WERI-Rb-1 (cell line): ENCODE measurements around the gene HSD11B1.

Experiments
- DNase-seq: peaks from one replicate; pipeline ENCODE4 v3.0.0-alpha.2; 2020
- H3K27ac ChIP-seq: fragments of 250-450 bp; sonication (Bioruptor Pico); 2 replicates; pipeline ENCODE4 v1.5.1; 2020; ENCODE audit warnings: mild to moderate bottlenecking, moderate library complexity
- H3K27me3 ChIP-seq: fragments of 250-450 bp; sonication (Bioruptor Pico); 2 replicates; pipeline ENCODE4 v1.5.1; 2021; ENCODE audit warnings: mild to moderate bottlenecking, low read depth, moderate library complexity; ENCODE audit not compliant: insufficient read depth, severe bottlenecking
- H3K36me3 ChIP-seq: fragments of 250-450 bp; sonication (Bioruptor Pico); 2 replicates; pipeline ENCODE4 v1.5.1; 2020; ENCODE audit warnings: mild to moderate bottlenecking, moderate library complexity
- H3K4me3 ChIP-seq: 2 replicates; pipeline ENCODE4 v1.5.1; 2011; ENCODE audit warnings: low read depth, mild to moderate bottlenecking, control low read depth, low read length
- H3K9me3 ChIP-seq: fragments of 250-450 bp; sonication (Bioruptor Pico); 2 replicates; pipeline ENCODE4 v1.5.1; 2021; ENCODE audit warnings: mild to moderate bottlenecking, moderate library complexity; ENCODE audit not compliant: severe bottlenecking
- TF ChIP-seq, protein P1 (sequence below): IDR thresholded peaks from 2 replicates; pipeline ENCODE4 v1.5.1; 2011; ENCODE audit warnings: low read depth, mild to moderate bottlenecking, control low read depth, inconsistent platforms, low read length

The HSD11B1 gene

DNA sequence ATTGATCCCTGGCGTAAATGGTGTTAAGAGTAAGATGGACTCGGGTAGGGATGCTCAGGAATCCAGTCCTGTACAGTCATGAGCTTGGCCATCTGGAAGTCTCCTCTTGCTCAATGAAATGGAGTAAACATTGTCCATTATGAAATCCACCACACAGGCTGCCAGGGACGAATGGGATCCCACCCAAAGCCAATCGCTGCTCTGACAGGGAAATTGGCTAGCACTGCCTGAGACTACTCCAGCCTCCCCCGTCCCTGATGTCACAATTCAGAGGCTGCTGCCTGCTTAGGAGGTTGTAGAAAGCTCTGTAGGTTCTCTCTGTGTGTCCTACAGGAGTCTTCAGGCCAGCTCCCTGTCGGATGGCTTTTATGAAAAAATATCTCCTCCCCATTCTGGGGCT is at the start of gene HSD11B1:
TSS of gene HSD11B1 (plus strand) at position 263 of the 400 bp plus-strand sequence. CDS start at position 360, 97 bp downstream.
- H3K27me3 ChIP-seq: peaks cover 58% of the 10 kb centered on the region
- H3K9me3 ChIP-seq: no peaks in the 10 kb centered on the region
- DNase-seq: no peak
- H3K36me3 ChIP-seq: no peaks in the 10 kb centered on the region
- no peak within 1 kb of the TSS for H3K27ac ChIP-seq
- TF ChIP-seq, protein P1, sequence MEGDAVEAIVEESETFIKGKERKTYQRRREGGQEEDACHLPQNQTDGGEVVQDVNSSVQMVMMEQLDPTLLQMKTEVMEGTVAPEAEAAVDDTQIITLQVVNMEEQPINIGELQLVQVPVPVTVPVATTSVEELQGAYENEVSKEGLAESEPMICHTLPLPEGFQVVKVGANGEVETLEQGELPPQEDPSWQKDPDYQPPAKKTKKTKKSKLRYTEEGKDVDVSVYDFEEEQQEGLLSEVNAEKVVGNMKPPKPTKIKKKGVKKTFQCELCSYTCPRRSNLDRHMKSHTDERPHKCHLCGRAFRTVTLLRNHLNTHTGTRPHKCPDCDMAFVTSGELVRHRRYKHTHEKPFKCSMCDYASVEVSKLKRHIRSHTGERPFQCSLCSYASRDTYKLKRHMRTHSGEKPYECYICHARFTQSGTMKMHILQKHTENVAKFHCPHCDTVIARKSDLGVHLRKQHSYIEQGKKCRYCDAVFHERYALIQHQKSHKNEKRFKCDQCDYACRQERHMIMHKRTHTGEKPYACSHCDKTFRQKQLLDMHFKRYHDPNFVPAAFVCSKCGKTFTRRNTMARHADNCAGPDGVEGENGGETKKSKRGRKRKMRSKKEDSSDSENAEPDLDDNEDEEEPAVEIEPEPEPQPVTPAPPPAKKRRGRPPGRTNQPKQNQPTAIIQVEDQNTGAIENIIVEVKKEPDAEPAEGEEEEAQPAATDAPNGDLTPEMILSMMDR: no peak
- no peak within 1 kb of the TSS for H3K4me3 ChIP-seq

DNA sequence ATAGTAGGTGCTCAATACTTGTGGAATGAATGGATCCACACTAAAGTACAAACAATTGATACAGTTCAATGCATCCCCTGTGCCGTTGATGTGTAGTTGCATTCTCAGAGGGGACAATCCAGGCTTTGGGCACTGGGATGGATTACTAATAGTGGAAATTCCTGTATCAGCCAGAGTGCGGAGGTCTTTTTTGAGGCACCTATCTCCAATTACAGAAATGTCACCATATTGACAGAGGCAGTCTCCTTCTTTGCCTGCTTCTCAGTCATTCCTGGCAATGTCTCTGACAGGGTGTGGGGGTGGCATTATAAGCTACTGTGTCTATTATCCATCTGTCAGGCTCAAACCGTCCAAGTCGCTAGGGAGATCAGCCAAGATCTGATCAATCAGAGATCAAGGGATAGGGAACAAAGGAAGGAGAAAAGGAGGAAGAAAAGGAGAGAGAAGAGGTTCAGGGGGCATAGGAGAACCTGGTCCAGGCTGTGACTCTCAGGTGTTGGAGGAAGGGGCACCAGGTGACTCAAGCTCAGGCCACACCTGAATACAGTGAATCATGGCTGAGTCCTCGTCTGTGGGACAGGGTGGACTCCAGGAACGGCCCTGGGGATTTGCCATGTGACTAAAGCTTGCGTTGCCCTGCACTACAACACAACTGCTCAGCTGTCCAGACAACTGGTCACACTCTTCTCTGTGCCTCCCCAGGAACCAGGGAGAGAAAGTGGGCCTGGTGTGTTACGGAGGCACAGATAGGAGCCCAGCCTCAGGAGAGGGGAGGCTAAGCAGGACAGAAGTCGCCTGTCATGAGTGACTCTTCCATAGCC is 49.0 kb upstream of the HSD11B1 start:
- no peak overlapping the region for H3K4me3 ChIP-seq
- H3K9me3 ChIP-seq: no peaks in the 10 kb centered on the region
- no peak overlapping the region for H3K27ac ChIP-seq
- no peaks in the 10 kb centered on the region for H3K36me3 ChIP-seq
- TF ChIP-seq, protein P1: no peak
- no peak for DNase-seq
- peaks cover 73% of the 10 kb centered on the region for H3K27me3 ChIP-seq

DNA sequence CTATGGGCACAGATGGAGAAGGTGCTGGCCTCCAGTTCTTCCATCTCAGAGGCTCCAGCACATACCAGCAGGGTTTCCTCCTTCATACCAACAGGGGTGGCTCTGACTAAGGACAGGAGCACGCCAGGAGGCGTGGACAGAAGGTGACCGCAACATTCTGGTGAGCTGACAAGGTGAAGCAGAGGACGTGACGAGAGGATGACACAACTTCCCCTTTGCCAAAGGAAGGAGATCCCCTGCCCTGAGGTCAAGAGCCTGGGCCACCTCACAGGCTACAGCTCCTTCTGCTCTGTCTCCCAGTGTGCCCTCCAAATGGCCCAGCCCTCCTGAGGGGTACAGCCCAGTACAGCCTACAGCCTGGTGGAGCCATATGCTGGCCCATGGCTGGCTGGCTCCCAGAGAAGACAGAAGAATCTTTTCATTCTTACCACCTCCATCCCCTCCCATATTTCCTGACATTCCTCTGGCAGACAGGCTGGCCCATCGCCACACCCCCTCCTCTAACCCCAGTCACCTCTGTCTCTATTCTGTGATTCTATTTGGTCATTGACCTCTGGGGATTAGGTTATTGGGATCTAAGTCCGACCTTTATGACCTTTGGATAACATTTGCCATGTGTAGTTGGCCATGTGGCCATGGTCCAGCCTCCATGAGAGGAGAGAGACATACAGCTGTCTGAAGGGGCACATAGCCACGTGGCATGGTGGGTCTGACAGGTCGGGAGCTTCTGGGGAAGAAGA is 47.3 kb upstream of the HSD11B1 start:
- Histone ChIP-seq H3K4me3 (no peak overlapping the region), H3K27me3 (peaks cover 71% of the 10 kb centered on the region), H3K27ac (no peak overlapping the region), H3K36me3 (no peaks in the 10 kb centered on the region), H3K9me3 (no peaks in the 10 kb centered on the region)
- no peak for DNase-seq
- TF ChIP-seq, protein P1: no peak

DNA sequence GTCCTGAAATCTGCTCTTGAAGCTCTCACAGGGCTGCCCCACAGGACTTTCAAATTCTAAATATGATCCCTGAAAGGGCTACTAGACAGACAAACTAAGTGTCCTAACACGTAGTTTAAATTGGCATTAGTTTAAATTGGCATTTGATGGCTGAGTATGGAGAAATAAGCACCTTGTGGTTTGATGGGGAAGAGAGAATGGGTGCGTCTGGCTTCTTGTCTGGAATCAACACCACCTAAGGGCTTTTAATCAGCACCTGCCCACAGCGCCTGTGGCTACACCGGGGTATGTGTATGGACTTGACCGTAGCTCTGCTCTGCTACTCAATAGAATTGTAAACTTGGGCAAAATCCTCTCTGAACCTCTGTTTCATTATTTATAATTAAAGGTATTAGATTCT is 46.7 kb upstream of the HSD11B1 start:
- Histone ChIP-seq H3K9me3 (no peaks in the 10 kb centered on the region), H3K4me3 (no peak overlapping the region), H3K27ac (no peak overlapping the region), H3K27me3 (peaks cover 69% of the 10 kb centered on the region), H3K36me3 (no peaks in the 10 kb centered on the region)
- TF ChIP-seq, protein P1: no peak
- DNase-seq: no peak

DNA sequence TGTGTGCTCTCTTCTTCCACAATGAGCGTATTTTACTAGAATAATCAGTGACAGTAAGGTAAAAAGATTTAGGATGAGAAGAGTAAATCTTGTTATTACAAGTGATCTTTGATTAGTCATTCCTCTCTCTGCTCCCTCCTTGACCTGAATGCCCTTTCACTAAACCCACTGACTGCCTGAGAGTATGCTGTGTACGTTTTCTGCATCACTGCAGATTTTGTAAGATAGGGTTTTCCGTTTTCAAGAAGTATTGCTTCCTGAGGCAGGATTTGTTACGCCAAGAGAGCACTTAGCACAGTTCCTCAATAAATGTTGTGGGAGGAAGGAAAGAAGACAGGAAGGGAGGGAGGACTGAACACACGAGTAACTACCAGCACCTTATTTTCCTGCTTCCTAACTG is 44.7 kb upstream of the HSD11B1 start:
- Histone ChIP-seq H3K4me3 (no peak overlapping the region), H3K27me3 (peaks cover 59% of the 10 kb centered on the region), H3K27ac (no peak overlapping the region), H3K36me3 (no peaks in the 10 kb centered on the region), H3K9me3 (no peaks in the 10 kb centered on the region)
- DNase-seq: no peak
- TF ChIP-seq, protein P1: no peak
